HL-60/S4 treated with phorbol 12-myristate 13-acetate at 8.2 ng/mL for 4 days and 3 days (cell line): ENCODE measurements around the gene TBX19.

Source experiments
- in situ Hi-C: fragments of 300-500 bp; cut with MboI; formaldehyde crosslinking; loops from 2 replicates; pipeline ENCODE4 v1.15.0; 2022; ENCODE audit warnings: low sequenced_read_pairs

TBX19 gene

DNA sequence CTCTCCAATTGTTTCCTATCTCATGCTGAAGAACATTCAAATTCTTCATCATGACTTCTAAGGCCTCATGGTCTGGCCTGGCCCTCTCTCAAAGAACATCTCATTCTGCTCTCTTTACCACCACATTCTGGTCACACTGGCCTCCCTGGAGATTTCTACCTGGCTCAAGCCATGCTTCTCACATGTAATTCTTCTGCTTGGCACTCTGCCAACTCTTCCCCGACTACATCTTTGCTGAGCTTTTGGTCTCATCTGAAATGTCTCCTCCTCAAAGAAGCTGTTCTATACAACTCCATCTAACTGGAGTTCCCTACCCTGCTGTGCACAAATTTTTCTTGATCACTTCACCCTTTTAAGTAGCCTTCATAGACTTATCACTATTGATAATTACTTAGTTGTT lies 1.4 kb upstream of the TBX19 start:
- in situ Hi-C loops, result no loop called here

DNA sequence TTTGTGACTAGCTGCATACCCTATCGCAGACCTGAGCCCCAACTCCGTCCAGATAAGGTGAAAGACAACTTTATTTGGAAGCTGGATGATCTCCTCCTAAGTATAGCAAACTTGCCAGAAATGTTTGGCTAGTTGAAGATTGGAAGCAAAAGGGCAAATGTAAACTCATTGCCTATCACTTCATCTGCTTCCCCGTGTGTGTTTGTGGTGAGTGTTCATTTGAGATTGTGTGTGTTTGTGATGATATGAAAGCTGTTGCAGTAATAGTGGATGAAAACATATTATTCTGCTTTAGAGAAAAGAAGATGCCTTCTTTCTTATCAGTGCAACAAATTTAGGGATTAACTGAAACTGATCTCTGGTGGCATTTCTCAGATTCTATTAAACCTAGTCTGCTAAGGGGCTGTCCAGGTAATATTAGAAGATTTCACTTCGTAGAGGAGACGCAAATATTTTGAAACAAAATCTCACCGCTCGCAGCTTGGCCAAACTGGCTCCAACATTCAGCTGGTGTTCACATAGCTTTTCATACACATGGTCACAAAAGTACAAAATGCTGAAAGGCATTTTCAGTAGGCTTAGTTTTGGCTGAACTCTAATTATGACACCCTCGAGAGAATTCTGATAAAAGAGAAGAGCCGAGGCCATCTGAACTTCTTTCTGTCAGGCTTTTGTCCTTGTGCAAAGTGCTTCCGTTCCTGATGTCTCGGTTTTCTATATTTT lies 1.1 kb downstream of the TBX19 start:
- in situ Hi-C loops, result no loop called here

DNA sequence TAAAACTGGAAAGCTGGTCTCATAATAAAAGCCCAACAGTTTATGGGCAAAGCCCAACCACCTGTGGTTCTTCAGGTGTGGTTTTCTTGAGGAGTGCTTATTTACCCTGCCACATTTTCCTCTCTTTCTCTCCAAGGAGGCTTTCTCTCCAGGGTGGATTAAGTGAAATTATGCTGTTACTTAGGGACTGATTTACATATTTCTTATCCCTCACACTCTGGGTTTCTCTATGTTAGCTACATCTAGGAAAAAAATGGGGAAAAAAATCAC lies 4.8 kb downstream of the TBX19 start:
- in situ Hi-C loops, result no loop called here

GRCh38 chr1:168285971-168286927 lies 5.6 kb downstream of the TBX19 start:
- in situ Hi-C loops, result no loop called here

GRCh38 chr1:168287237-168287664 lies 6.6 kb downstream of the TBX19 start:
- in situ Hi-C loops, result no loop called here

GRCh38 chr1:168288311-168289052 lies 7.8 kb downstream of the TBX19 start:
- in situ Hi-C loops, result no loop called here

- in situ Hi-C loops, result no loop called here
Measured at GRCh38 chr1:168291222-168291837, 10.7 kb downstream of the TBX19 start.

- in situ Hi-C loops, result no loop called here
Measured at GRCh38 chr1:168293356-168293755, 12.7 kb downstream of the TBX19 start.

- in situ Hi-C loops, result no loop called here
Measured at GRCh38 chr1:168295411-168296114, 14.9 kb downstream of the TBX19 start.

GRCh38 chr1:168297019-168297730 lies 16.5 kb downstream of the TBX19 start:
- in situ Hi-C loops, result no loop called here

GRCh38 chr1:168298446-168298845 lies 17.8 kb downstream of the TBX19 start:
- in situ Hi-C loops, result no loop called here

- in situ Hi-C loops, result no loop called here
Measured at GRCh38 chr1:168300626-168301025, 19.9 kb downstream of the TBX19 start.

DNA sequence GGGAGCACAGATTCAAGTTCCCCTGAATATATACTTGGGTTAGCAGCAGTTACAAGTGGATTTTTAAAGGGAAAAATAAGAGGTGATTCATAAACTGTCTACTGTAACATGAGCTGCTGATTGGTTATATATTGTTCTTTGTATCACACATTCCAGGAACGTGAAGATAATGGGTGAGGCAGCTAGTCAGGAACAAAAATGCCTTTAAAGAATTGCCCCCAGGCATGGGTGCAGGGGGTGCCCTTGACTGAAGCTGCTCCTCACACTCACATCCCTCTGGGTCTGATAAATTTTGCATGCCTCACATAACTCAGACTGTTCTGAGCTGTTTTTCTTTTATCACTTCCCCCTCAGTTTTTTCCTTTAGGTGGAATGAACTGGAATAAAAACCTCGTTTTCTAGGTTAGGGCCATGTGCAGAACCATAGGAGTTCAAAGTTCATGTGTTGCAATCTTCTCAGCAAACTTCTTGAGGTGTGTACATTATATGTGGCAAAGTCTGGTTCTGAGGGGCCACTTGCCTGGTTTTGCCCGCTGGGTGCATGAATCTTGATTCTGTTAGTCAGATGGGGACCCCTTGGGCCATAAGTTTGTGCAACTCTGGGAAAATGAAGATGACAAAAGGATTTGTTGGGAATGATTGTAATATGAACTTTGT lies 21.1 kb downstream of the TBX19 start:
- in situ Hi-C loops, result no loop called here

GRCh38 chr1:168303716-168304540 lies 23.3 kb downstream of the TBX19 start:
- in situ Hi-C loops, result no loop called here

DNA sequence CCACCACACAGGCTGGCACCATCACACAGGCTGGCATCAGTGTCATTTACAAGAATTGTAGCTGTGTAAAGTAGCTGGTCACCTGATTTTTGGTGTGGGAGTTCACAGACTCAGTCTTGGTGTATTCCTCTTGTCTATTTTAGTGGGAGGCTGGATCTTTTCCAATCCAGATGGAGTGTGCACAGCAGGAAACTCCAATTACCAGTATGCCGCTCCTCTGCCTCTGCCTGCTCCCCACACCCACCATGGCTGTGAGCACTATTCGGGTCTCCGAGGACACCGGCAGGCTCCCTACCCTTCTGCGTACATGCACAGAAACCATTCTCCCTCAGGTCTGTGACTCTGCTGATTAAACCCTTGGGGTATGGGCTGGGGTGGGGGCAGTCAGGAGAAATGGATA lies 24.2 kb downstream of the TBX19 start:
- in situ Hi-C loops, result no loop called here

GRCh38 chr1:168312718-168313604 lies 32.3 kb downstream of the TBX19 start:
- in situ Hi-C loops, result no loop called here

- in situ Hi-C loops, result no loop called here
Measured at GRCh38 chr1:168316142-168316541, 35.5 kb downstream of the TBX19 start.

- in situ Hi-C loops, result no loop called here
Measured at GRCh38 chr1:168317309-168317708, 36.6 kb downstream of the TBX19 start.
